SU-DHL-6 (cell line): ENCODE measurements around the gene PRR30.

ENCODE experiments used
- H2AFZ ChIP-seq: fragments of 200-600 bp; sonication (generic); 2 replicates; pipeline ENCODE4 v1.6.1; 2014; ENCODE audit warnings: low read depth, mild to moderate bottlenecking, moderate library complexity, mixed read lengths, antibody characterized with exemption, low read length; ENCODE audit not compliant: severe bottlenecking
- H3F3A ChIP-seq: fragments of 200-600 bp; shearing (Covaris generic); 2 replicates; pipeline ENCODE4 v1.6.0; 2016; ENCODE audit warnings: antibody characterized with exemption, mild to moderate bottlenecking; ENCODE audit not compliant: insufficient read depth
- H3K27ac ChIP-seq: fragments of 200-600 bp; sonication (generic); 2 replicates; pipeline ENCODE4 v1.5.1; 2016; ENCODE audit warnings: low read depth, mild to moderate bottlenecking, low read length, moderate library complexity, mixed read lengths
- H3K27me3 ChIP-seq: fragments of 200-600 bp; sonication (generic), shearing (Covaris generic); 2 replicates; pipeline ENCODE4 v1.6.0; 2014; ENCODE audit warnings: mild to moderate bottlenecking, low read length
- H3K36me3 ChIP-seq: fragments of 200-600 bp; sonication (generic); 2 replicates; pipeline ENCODE4 v1.6.1; 2014; ENCODE audit warnings: mild to moderate bottlenecking, low read length, mixed read lengths
- H3K4me2 ChIP-seq: fragments of 300-600, 200-600 bp; shearing (Covaris generic), sonication (generic); 2 replicates; pipeline ENCODE4 v1.6.0; 2014; ENCODE audit warnings: low read length, low read depth, mild to moderate bottlenecking; ENCODE audit not compliant: poor library complexity, severe bottlenecking
- H3K4me3 ChIP-seq: fragments of 200-600 bp; sonication (generic); 2 replicates; pipeline ENCODE4 v1.5.1; 2014; ENCODE audit warnings: antibody characterized with exemption, low read length, mild to moderate bottlenecking, mixed read lengths; ENCODE audit not compliant: insufficient read depth, poor library complexity, severe bottlenecking
- H3K79me2 ChIP-seq: fragments of 200-600 bp; sonication (generic); 2 replicates; pipeline ENCODE4 v1.6.1; 2014; ENCODE audit warnings: mild to moderate bottlenecking, low read length, moderate library complexity; ENCODE audit not compliant: insufficient read depth
- H3K9ac ChIP-seq: fragments of 200-600 bp; sonication (generic); 2 replicates; pipeline ENCODE4 v1.7.0; 2014; ENCODE audit warnings: mild to moderate bottlenecking, low read length
- H3K9me2 ChIP-seq: fragments of 200-600 bp; sonication (generic); replicated peaks from 2 replicates; pipeline ENCODE4 v1.6.1; 2014; ENCODE audit warnings: low read length; ENCODE audit not compliant: insufficient read depth
- H3K9me3 ChIP-seq: fragments of 200-600 bp; sonication (generic); 2 replicates; pipeline ENCODE4 v1.6.1; 2014; ENCODE audit warnings: low read length, mixed read lengths; ENCODE audit not compliant: insufficient read depth
- H4K20me1 ChIP-seq: fragments of 200-600 bp; sonication (generic); 2 replicates; pipeline ENCODE4 v1.6.1; 2014; ENCODE audit warnings: low read depth, mild to moderate bottlenecking, antibody characterized with exemption, low read length, moderate library complexity, mixed read lengths
- EZH2phosphoT487 ChIP-seq: fragments of 200-600 bp; sonication (generic), shearing (Covaris generic); conservative IDR thresholded peaks from 2 replicates; pipeline ENCODE4 v1.6.1; 2018; ENCODE audit warnings: mild to moderate bottlenecking, antibody characterized with exemption, low read length, moderate library complexity, mixed read lengths
- TF ChIP-seq, protein P1 (sequence below): fragments of 200-600 bp; sonication (generic); IDR thresholded peaks from one replicate; pipeline ENCODE4 v1.5.1; 2017; ENCODE audit warnings: antibody characterized with exemption, mild to moderate bottlenecking, low read length, moderate library complexity; ENCODE audit not compliant: insufficient read depth, poor library complexity, severe bottlenecking

The PRR30 gene

DNA sequence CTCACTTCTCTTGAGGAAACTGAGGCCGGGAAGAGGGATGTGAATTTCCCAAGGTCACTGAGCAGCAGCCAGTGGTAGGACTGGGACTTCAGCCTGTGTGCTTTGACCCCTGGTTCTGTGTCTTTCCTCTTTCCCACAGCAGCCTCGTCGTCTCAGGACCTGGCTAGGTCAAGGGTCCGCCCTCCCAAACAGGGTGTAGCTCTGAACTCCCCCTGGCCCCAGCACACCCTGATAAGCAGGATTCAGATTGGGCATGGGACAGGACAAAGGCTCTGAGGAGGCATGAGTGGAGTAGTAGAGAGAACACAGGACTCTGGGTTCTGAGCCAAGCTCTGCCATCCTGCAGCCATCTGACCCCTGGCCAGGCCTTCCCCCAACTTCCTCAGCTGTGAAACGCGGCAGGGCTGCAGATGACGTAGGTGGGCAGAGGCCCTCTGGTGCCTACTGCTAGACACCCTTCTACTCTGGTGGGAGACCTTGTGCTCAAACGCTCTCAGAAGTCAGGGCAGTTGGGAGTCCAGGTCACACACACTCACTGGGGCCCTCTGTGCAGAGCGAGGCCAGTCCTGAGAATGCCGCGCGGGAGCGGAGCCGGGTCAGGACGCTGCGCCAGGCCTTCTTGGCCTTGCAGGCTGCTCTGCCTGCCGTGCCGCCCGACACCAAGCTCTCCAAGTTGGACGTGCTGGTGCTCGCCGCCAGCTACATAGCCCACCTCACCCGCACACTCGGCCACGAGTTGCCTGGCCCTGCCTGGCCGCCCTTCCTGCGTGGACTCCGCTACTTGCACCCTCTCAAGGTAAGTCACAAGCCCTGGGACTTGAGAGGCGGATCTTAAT lies 10.6 kb upstream of the PRR30 start:
- no peak overlapping the region for H3K4me2 ChIP-seq
- H3K79me2 ChIP-seq, result no peaks in the 10 kb centered on the region
- no peaks in the 10 kb centered on the region for H3K9me3 ChIP-seq
- no peak overlapping the region for H3K9ac ChIP-seq
- TF ChIP-seq, protein P1, sequence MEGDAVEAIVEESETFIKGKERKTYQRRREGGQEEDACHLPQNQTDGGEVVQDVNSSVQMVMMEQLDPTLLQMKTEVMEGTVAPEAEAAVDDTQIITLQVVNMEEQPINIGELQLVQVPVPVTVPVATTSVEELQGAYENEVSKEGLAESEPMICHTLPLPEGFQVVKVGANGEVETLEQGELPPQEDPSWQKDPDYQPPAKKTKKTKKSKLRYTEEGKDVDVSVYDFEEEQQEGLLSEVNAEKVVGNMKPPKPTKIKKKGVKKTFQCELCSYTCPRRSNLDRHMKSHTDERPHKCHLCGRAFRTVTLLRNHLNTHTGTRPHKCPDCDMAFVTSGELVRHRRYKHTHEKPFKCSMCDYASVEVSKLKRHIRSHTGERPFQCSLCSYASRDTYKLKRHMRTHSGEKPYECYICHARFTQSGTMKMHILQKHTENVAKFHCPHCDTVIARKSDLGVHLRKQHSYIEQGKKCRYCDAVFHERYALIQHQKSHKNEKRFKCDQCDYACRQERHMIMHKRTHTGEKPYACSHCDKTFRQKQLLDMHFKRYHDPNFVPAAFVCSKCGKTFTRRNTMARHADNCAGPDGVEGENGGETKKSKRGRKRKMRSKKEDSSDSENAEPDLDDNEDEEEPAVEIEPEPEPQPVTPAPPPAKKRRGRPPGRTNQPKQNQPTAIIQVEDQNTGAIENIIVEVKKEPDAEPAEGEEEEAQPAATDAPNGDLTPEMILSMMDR, result no peak
- no peak for TF ChIP-seq EZH2phosphoT487
- H3K36me3 ChIP-seq, result no peaks in the 10 kb centered on the region
- H3K4me3 ChIP-seq, result no peak overlapping the region
- H3K9me2 ChIP-seq, result no peaks in the 10 kb centered on the region
- no peaks in the 10 kb centered on the region for H4K20me1 ChIP-seq
- H2AFZ ChIP-seq, result no peak overlapping the region
- H3F3A ChIP-seq, result no peaks in the 10 kb centered on the region
- no peaks in the 10 kb centered on the region for H3K27me3 ChIP-seq
- H3K27ac ChIP-seq, result no peak overlapping the region

DNA sequence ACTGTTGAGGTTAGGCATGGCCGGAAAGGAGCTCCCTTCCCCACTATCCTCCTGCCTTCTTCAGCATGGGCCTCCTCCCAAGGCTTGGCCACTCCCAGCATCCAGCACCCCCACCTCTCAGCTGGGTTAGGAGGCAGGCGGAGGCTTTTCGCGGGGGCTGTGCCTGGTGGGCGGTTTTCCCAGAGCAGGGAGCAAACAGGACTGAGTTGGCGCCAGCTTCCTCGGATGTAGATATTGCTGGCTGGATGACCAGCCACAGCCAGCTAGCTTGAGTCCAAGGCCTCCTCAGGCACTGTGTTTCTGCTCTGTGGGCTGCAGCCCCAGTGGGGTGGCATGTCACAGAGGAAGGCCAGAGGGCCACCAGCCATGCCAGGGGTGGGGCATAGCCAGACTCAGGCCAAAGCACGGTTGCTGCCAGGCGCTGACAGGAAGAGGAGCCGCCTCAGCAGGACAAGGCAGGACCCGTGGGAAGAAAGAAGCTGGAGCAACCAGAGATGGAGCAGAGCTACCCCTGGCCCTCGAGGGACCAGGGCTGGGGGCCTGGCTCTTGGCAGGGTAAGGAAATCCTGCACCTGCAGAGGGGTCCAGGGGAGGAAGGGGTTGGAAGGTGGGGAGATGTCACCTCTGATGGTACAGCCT lies 9.7 kb upstream of the PRR30 start, which contains the start of gene TCF23:
Gene TCF23 (plus strand): TSS at position 204 of the 639 bp plus-strand sequence. CDS start 130 bp downstream, at position 334.
- H3K9ac ChIP-seq, result no peak within 1 kb of the TSS
- H3K4me2 ChIP-seq, result no peak within 1 kb of the TSS
- no peak for TF ChIP-seq EZH2phosphoT487
- TF ChIP-seq, protein P1, result no peak
- no peaks in the 10 kb centered on the region for H3K27me3 ChIP-seq
- H3K4me3 ChIP-seq, result no peak within 1 kb of the TSS
- H3K9me3 ChIP-seq, result no peaks in the 10 kb centered on the region
- no peaks in the 10 kb centered on the region for H3K36me3 ChIP-seq
- H4K20me1 ChIP-seq, result no peaks in the 10 kb centered on the region
- H3K9me2 ChIP-seq, result no peaks in the 10 kb centered on the region
- no peaks in the 10 kb centered on the region for H3K79me2 ChIP-seq
- no peak within 1 kb of the TSS for H2AFZ ChIP-seq
- H3K27ac ChIP-seq, result no peak within 1 kb of the TSS
- H3F3A ChIP-seq, result no peaks in the 10 kb centered on the region

DNA sequence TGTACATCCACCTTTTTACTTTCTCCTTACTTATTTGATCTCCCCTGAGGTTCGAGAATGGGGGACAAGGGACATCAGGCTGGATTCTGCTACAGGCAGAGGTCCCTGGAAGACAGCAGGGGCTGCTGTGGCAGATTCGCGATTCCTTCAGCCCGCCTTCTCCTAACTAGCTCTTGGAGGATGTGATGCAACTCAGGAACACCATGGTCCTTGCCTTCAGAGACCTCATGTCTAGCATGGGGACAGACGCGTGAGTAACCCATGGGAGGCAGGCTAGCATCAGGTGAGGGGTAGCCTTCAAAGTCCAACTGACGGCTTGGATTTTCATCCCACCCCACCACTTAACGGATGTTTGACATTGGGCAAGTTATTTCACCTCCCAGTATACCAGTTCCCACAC lies 8.7 kb upstream of the PRR30 start:
- no peak overlapping the region for H3K4me2 ChIP-seq
- H4K20me1 ChIP-seq, result no peaks in the 10 kb centered on the region
- H3K4me3 ChIP-seq, result no peak overlapping the region
- no peak overlapping the region for H2AFZ ChIP-seq
- H3K27ac ChIP-seq, result no peak overlapping the region
- H3K9ac ChIP-seq, result no peak overlapping the region
- no peaks in the 10 kb centered on the region for H3K9me2 ChIP-seq
- no peaks in the 10 kb centered on the region for H3K9me3 ChIP-seq
- no peaks in the 10 kb centered on the region for H3K36me3 ChIP-seq
- H3K27me3 ChIP-seq, result no peaks in the 10 kb centered on the region
- TF ChIP-seq, protein P1, result no peak
- no peak for TF ChIP-seq EZH2phosphoT487
- H3F3A ChIP-seq, result no peaks in the 10 kb centered on the region
- no peaks in the 10 kb centered on the region for H3K79me2 ChIP-seq
